Astrocyte (in vitro differentiated cells and primary cell): ENCODE results near the gene JUN. TPM values are rescaled to one million over a fixed set of nuclear protein-coding genes. Genes with fewer than 3 reads are reported as not detected.

Source experiments
- DNase-seq: peaks from one replicate; pipeline ENCODE4 v3.0.0-alpha.2; 2010; ENCODE audit warnings: low read depth
- FAIRE-seq: peaks from 2 replicates; lab custom pipeline; 2011; peaks lifted over from hg19 to GRCh38; lab: Jason Lieb, UNC
- H2AFZ ChIP-seq: 2 replicates; pipeline ENCODE4 v1.6.0; 2012; ENCODE audit warnings: low read depth, low read length, inconsistent platforms
- H3K27ac ChIP-seq: 2 replicates; pipeline ENCODE4 v1.5.1; 2011; ENCODE audit warnings: low read depth, low read length, inconsistent platforms
- H3K27me3 ChIP-seq: 2 replicates; pipeline ENCODE4 v1.6.0; 2011; ENCODE audit warnings: low read length, inconsistent platforms; ENCODE audit not compliant: insufficient read depth
- H3K36me3 ChIP-seq: 2 replicates; pipeline ENCODE4 v1.5.1; 2011; ENCODE audit warnings: low read length, inconsistent platforms; ENCODE audit not compliant: insufficient read depth
- H3K4me1 ChIP-seq: 2 replicates; pipeline ENCODE4 v1.5.1; 2011; ENCODE audit warnings: low read length, inconsistent platforms; ENCODE audit not compliant: insufficient read depth
- H3K4me2 ChIP-seq: 2 replicates; pipeline ENCODE4 v1.6.0; 2012; ENCODE audit warnings: low read length, inconsistent platforms
- H3K4me3 ChIP-seq: 2 replicates; pipeline ENCODE4 v1.5.1; 2011; ENCODE audit warnings: low read depth, mild to moderate bottlenecking, low read length, inconsistent platforms; ENCODE audit not compliant: insufficient read depth
- H3K79me2 ChIP-seq: 2 replicates; pipeline ENCODE4 v1.6.0; 2012; ENCODE audit warnings: mild to moderate bottlenecking, low read length, inconsistent platforms; ENCODE audit not compliant: insufficient read depth
- H3K9ac ChIP-seq: 2 replicates; pipeline ENCODE4 v1.6.0; 2012; ENCODE audit warnings: mild to moderate bottlenecking, low read length, inconsistent platforms
- H3K9me3 ChIP-seq: 2 replicates; pipeline ENCODE4 v1.5.1; 2012; ENCODE audit warnings: low read depth, mild to moderate bottlenecking, low read length, inconsistent platforms; ENCODE audit not compliant: insufficient read depth
- H4K20me1 ChIP-seq: 2 replicates; pipeline ENCODE4 v1.6.0; 2012; ENCODE audit warnings: low read length, inconsistent platforms; ENCODE audit not compliant: insufficient read depth
- H3K27ac Mint-ChIP-seq: one replicate; pipeline ENCODE4 v1.8.0; 2021; ENCODE audit warnings: mild to moderate bottlenecking, mixed read lengths; ENCODE audit not compliant: unreplicated experiment
- H3K27me3 Mint-ChIP-seq: one replicate; pipeline ENCODE4 v1.8.0; 2021; ENCODE audit warnings: low read depth, mixed read lengths; ENCODE audit not compliant: unreplicated experiment
- H3K36me3 Mint-ChIP-seq: one replicate; pipeline ENCODE4 v1.8.0; 2021; ENCODE audit warnings: low read depth, mixed read lengths; ENCODE audit not compliant: unreplicated experiment
- H3K4me1 Mint-ChIP-seq: one replicate; pipeline ENCODE4 v1.8.0; 2021; ENCODE audit warnings: low read depth, mixed read lengths; ENCODE audit not compliant: unreplicated experiment
- H3K4me3 Mint-ChIP-seq: one replicate; pipeline ENCODE4 v1.8.0; 2021; ENCODE audit warnings: mild to moderate bottlenecking, moderate library complexity, mixed read lengths; ENCODE audit not compliant: unreplicated experiment
- H3K9me3 Mint-ChIP-seq: one replicate; pipeline ENCODE4 v1.8.0; 2021; ENCODE audit warnings: mild to moderate bottlenecking, mixed read lengths; ENCODE audit not compliant: unreplicated experiment
- CTCF ChIP-seq: IDR thresholded peaks from 2 replicates; pipeline ENCODE4 v1.5.1; 2011; ENCODE audit warnings: low read depth, mild to moderate bottlenecking, inconsistent platforms, low read length, moderate library complexity; ENCODE audit not compliant: insufficient read depth
- EZH2 ChIP-seq: IDR thresholded peaks from 2 replicates; pipeline ENCODE4 v1.6.1; 2012; ENCODE audit warnings: mild to moderate bottlenecking, low read length, inconsistent platforms; ENCODE audit not compliant: insufficient read depth
- total RNA-seq: library from RNA; stranded (reverse); gene quantifications from 2 replicates; pipeline ENCODE4 v1.2.1, GENCODE V29; 2021

Gene JUN
- total RNA-seq, 1 donor from 2014 or later = 101 TPM

- Histone ChIP-seq H3K9ac (no peak overlapping the region), H3K79me2 (no peaks in the 10 kb centered on the region), H3K27ac (no peak overlapping the region), H2AFZ (no peak overlapping the region), H3K36me3 (no peaks in the 10 kb centered on the region), H3K27me3 (no peaks in the 10 kb centered on the region), H4K20me1 (no peaks in the 10 kb centered on the region), H3K4me1 (no peaks in the 10 kb centered on the region), H3K4me3 (no peak overlapping the region), H3K9me3 (no peaks in the 10 kb centered on the region), H3K4me2 (no peak overlapping the region)
- H3K9me3 Mint-ChIP-seq = peaks cover 4% of the 10 kb centered on the region
- no peak for DNase-seq
- peaks cover 7% of the 10 kb centered on the region for H3K4me1 Mint-ChIP-seq
- no peak overlapping the region for H3K27ac Mint-ChIP-seq
- H3K27me3 Mint-ChIP-seq = peaks cover 9% of the 10 kb centered on the region
- FAIRE-seq = no peak
- no peak overlapping the region for H3K4me3 Mint-ChIP-seq
- TF ChIP-seq CTCF = no peak
- no peak for TF ChIP-seq EZH2
- H3K36me3 Mint-ChIP-seq = no peaks in the 10 kb centered on the region
Observed at GRCh38 chr1:58792846-58793245, 9.0 kb upstream of the JUN start.

GRCh38 chr1:58791106-58791505 is 7.3 kb upstream of the JUN start:
- Histone ChIP-seq H2AFZ (no peak overlapping the region), H3K9ac (no peak overlapping the region), H3K4me3 (no peak overlapping the region), H3K9me3 (no peaks in the 10 kb centered on the region), H3K27ac (no peak overlapping the region), H4K20me1 (no peaks in the 10 kb centered on the region), H3K36me3 (no peaks in the 10 kb centered on the region), H3K4me2 (no peak overlapping the region), H3K27me3 (no peaks in the 10 kb centered on the region), H3K4me1 (peaks cover 2% of the 10 kb centered on the region), H3K79me2 (no peaks in the 10 kb centered on the region)
- FAIRE-seq (no peak), DNase-seq (no peak)
- Mint-ChIP-seq H3K36me3 (no peaks in the 10 kb centered on the region), H3K4me1 (peaks cover 11% of the 10 kb centered on the region), H3K27me3 (peaks cover 9% of the 10 kb centered on the region), H3K27ac (no peak overlapping the region), H3K9me3 (peaks cover 4% of the 10 kb centered on the region), H3K4me3 (no peak overlapping the region)
- TF ChIP-seq CTCF (no peak), EZH2 (no peak)

GRCh38 chr1:58789996-58790660 is 6.3 kb upstream of the JUN start:
- Histone ChIP-seq H3K27ac (no peak overlapping the region), H3K4me3 (no peak overlapping the region), H3K9me3 (no peaks in the 10 kb centered on the region), H2AFZ (no peak overlapping the region), H3K4me1 (peaks cover 11% of the 10 kb centered on the region), H4K20me1 (no peaks in the 10 kb centered on the region), H3K27me3 (no peaks in the 10 kb centered on the region), H3K79me2 (no peaks in the 10 kb centered on the region), H3K36me3 (no peaks in the 10 kb centered on the region), H3K9ac (no peak overlapping the region), H3K4me2 (no peak overlapping the region)
- H3K4me1 Mint-ChIP-seq = peaks cover 12% of the 10 kb centered on the region
- H3K27ac Mint-ChIP-seq = no peak overlapping the region
- H3K36me3 Mint-ChIP-seq = no peaks in the 10 kb centered on the region
- peaks cover 4% of the 10 kb centered on the region for H3K9me3 Mint-ChIP-seq
- no peak for TF ChIP-seq EZH2
- TF ChIP-seq CTCF = no peak
- no peak overlapping the region for H3K4me3 Mint-ChIP-seq
- peaks cover 6% of the 10 kb centered on the region for H3K27me3 Mint-ChIP-seq
- DNase-seq (no peak), FAIRE-seq (no peak)
